Activated B cell treated with CpG ODN at 0.5 μM for 24 hours (primary cell): ENCODE results near the gene FBXW8. TPM values are rescaled to one million over a fixed set of nuclear protein-coding genes. Genes with fewer than 3 reads are reported as not detected.

Experiments
- ATAC-seq: fragments of 200-7000 bp; cut with Tn5 transposase; one replicate; pipeline ENCODE4 v1.10.0; 2021; ENCODE audit warnings: low read depth, mild to moderate bottlenecking, moderate library complexity
- CTCF ChIA-PET: fragments of 350-600 bp; sonication (Branson Sonifier 250); formaldehyde crosslinking; loops from one replicate; lab custom pipeline; 2021; ENCODE audit warnings: antibody characterized with exemption; lab: Charles Lee
- POLR2A ChIA-PET: fragments of 350-600 bp; sonication (Branson Sonifier 250); formaldehyde crosslinking; loops from one replicate; lab custom pipeline; 2021; ENCODE audit warnings: antibody characterized with exemption; lab: Charles Lee
- DNase-seq: peaks from one replicate; pipeline ENCODE4 v3.0.0; 2022
- H3K27ac Mint-ChIP-seq: one replicate; pipeline ENCODE4 v1.8.0; 2020; ENCODE audit warnings: mixed read lengths
- H3K27me3 Mint-ChIP-seq: one replicate; pipeline ENCODE4 v1.8.0; 2021; ENCODE audit warnings: mixed read lengths
- H3K36me3 Mint-ChIP-seq: one replicate; pipeline ENCODE4 v1.8.0; 2021; ENCODE audit warnings: low read depth, mixed read lengths
- H3K4me1 Mint-ChIP-seq: one replicate; pipeline ENCODE4 v1.8.0; 2021; ENCODE audit warnings: mixed read lengths
- H3K4me3 Mint-ChIP-seq: one replicate; pipeline ENCODE4 v1.8.0; 2020; ENCODE audit warnings: mild to moderate bottlenecking, mixed read lengths
- H3K9me3 Mint-ChIP-seq: one replicate; pipeline ENCODE4 v1.8.0; 2020; ENCODE audit warnings: mixed read lengths
- intact Hi-C: fragments of 100-400 bp; cut with micrococcal nuclease; formaldehyde crosslinking; loops from one replicate; pipeline ENCODE4 v1.15.1; 2024
- total RNA-seq: library from RNA; stranded (reverse); gene quantifications from 2 replicates; pipeline ENCODE4 v1.2.3, GENCODE V29; 2022
- TF ChIP-seq, protein P1 (sequence below): fragments of 200-600 bp; IDR thresholded peaks from one replicate; pipeline ENCODE4 v1.8.0; 2022; ENCODE audit warnings: antibody characterized with exemption, mild to moderate bottlenecking

Gene FBXW8
- total RNA-seq, 1 donor from 2014 or later: 17.6 TPM

DNA sequence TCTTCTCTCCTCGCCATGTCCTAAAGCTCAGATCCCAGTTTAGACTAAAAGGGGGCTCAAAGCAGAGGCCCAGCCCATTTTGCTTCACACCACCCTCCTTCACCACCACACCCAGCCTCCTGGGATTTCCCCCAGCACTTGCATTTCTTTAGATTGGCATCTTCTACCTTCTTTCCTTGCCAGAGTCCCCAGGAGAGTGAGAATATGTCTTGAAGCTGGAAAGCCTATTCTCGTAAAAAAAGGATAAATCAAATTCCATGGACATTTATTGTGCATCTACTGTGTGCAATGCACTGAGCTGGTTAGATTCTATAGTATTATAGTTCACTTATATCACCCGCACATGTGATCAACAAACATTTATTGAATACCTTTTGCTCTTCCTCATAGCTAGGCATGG, 10.2 kb downstream of the FBXW8 start:
- no peak overlapping the region for H3K4me3 Mint-ChIP-seq
- no peaks in the 10 kb centered on the region for H3K27me3 Mint-ChIP-seq
- DNase-seq (no peak), ATAC-seq (no peak)
- ChIA-PET POLR2A (interaction anchor here (0.8 to 2.6 kb wide), 2 partner anchors 10 to 624 kb away, joined by 9 read pairs; partner anchors contain the start of gene FBXW8), CTCF (interaction anchor here (0.7 kb wide), 1 partner anchor 40 kb away, joined by 3 read pairs; the partner anchor contains the start of gene HRK)
- peaks cover 3% of the 10 kb centered on the region for H3K36me3 Mint-ChIP-seq
- H3K27ac Mint-ChIP-seq: no peak overlapping the region
- intact Hi-C loops: no loop called here
- no peaks in the 10 kb centered on the region for H3K9me3 Mint-ChIP-seq
- H3K4me1 Mint-ChIP-seq: peaks cover 70% of the 10 kb centered on the region
- TF ChIP-seq, protein P1, sequence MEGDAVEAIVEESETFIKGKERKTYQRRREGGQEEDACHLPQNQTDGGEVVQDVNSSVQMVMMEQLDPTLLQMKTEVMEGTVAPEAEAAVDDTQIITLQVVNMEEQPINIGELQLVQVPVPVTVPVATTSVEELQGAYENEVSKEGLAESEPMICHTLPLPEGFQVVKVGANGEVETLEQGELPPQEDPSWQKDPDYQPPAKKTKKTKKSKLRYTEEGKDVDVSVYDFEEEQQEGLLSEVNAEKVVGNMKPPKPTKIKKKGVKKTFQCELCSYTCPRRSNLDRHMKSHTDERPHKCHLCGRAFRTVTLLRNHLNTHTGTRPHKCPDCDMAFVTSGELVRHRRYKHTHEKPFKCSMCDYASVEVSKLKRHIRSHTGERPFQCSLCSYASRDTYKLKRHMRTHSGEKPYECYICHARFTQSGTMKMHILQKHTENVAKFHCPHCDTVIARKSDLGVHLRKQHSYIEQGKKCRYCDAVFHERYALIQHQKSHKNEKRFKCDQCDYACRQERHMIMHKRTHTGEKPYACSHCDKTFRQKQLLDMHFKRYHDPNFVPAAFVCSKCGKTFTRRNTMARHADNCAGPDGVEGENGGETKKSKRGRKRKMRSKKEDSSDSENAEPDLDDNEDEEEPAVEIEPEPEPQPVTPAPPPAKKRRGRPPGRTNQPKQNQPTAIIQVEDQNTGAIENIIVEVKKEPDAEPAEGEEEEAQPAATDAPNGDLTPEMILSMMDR: no peak

DNA sequence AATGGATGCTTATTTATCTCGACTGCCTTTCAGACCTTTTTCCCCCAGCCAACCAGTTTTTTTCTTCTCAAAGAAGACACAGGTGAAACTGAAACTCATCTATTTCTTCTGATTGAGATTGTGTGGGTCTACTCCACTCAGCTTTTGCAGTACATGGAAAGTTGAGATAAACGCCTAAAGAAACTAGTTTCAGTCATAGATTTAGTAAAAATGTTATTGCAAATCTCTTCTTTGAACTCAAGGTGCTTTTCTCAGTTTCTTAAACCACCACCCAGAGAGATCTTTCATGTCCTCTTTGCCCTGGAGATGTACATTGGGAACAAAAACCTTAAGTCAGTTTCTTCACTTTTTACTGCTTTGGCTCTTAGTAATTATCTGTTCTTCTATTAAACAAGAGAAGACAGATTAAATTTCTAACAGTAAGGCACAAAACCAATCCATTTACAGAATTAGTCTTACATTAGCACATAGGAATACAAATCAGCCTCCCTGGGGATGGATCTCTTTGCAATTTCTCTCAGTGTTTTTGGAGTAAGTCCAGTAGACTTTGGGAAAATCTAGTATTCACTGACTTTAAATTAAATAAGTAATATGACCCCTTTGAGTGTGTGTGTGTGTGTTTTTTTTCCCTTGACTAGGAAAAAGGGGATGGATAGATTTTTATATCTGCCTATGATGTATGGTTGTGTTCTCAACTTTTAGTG, 11.6 kb downstream of the FBXW8 start:
- ChIA-PET POLR2A (no interaction called here), CTCF (no interaction called here)
- Mint-ChIP-seq H3K9me3 (no peaks in the 10 kb centered on the region), H3K27me3 (no peaks in the 10 kb centered on the region), H3K4me1 (peaks cover 62% of the 10 kb centered on the region), H3K36me3 (peaks cover 7% of the 10 kb centered on the region), H3K27ac (no peak overlapping the region), H3K4me3 (no peak overlapping the region)
- ATAC-seq: no peak
- intact Hi-C loops: no loop called here
- TF ChIP-seq, protein P1: no peak
- DNase-seq: no peak

DNA sequence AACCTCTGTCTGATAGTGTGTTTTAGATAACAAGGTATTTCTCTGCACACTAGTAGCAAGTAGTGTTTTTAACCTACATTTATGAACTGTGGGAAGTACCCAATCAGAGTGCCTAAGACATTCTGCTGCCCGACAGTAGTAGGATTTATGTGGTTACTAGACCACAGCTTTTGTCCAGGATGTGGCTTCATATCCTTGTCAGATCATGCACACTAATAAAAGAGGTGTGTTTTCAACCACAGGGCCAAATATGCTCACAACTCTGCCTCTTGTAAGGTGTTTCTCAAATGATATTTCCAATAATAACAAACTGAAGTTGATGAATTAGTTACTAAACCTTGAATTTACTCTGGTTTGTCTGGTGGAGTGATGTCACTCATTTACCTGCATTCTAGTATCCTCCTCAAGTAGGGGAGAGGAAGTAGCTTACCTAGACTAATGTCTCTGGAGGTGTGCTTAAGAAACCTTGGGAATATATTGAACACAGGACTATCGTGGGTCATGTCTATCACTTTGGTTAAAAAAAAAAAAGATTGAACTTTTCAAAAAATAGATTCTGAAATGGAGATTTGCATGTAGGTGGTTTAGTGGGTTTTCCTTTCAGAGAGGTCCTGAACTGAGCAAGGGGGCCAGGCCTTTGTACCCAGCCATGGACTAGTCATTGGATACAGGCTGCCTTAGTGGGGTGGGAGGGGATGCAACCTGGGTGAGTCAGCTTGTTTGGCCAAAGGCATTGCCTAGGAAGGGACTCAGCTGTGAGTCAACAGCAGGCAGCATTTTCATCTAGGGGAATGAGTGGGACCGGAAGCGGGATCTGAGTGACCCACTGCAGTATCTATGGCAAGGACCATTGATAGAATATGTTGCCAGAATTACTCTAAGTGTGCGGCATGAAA, 14.1 kb downstream of the FBXW8 start:
- Mint-ChIP-seq H3K4me1 (peaks cover 47% of the 10 kb centered on the region), H3K27me3 (no peaks in the 10 kb centered on the region), H3K27ac (no peak overlapping the region), H3K36me3 (peaks cover 24% of the 10 kb centered on the region), H3K9me3 (no peaks in the 10 kb centered on the region), H3K4me3 (peak overlapping the region; percentile 19)
- POLR2A ChIA-PET: no interaction called here
- DNase-seq (no peak), ATAC-seq (peak; percentile 66)
- intact Hi-C loops: no loop called here
- TF ChIP-seq, protein P1: no peak
- CTCF ChIA-PET: no interaction called here

DNA sequence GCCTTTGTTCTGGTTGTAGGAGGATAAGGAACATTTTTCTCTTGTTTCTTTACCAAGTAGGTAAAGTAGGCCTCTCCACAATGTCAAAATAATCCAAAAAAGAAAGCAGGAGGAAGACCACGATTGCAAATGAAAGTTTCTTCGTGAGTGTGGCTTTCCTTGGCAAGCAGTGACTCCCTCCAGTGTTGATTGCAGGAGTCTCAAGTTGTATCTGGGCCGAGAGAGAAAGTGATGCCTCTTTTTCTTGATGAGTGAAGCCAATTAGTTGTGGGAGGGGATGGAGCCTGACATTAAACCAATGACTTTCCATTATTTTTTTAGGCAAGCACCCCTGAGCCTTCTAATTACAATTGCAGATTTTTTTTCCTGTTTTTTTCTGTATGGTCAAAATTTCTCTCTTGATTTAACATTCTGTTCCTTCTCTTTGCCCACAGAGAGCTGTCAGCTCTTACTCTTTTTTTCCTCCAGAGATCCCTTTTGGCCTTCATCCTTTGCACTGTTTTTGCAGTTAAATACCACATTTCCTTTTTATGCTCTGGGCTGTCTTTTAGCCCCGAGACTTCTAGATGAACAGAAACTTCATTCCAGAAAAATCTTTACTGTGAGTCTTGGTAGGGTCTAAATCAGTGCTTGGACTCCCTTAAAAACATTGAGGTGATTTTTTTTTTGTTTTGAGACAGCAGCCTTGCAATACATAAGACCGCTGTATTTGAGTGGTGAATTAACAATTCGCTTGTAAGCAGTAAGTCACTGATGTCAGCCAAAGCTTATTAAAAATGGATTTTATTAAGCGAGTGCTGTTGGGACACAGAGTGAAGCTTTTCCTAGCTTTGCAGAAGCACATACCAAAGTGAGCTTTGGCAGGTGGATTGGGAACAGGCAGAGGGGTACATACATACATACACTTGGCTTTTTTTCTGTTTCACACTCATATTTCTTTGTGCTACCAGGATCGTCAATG, 15.8 kb downstream of the FBXW8 start:
- ATAC-seq: no peak
- ChIA-PET CTCF (no interaction called here), POLR2A (interaction anchor here (0.5 to 0.6 kb wide), 2 partner anchors 164 to 455 kb away, joined by 3 to 6 read pairs; no protein-coding TSS in a partner anchor)
- DNase-seq: no peak
- H3K4me3 Mint-ChIP-seq: no peak overlapping the region
- no peaks in the 10 kb centered on the region for H3K9me3 Mint-ChIP-seq
- H3K4me1 Mint-ChIP-seq: peaks cover 34% of the 10 kb centered on the region
- no peaks in the 10 kb centered on the region for H3K27me3 Mint-ChIP-seq
- intact Hi-C loops: no loop called here
- H3K27ac Mint-ChIP-seq: no peak overlapping the region
- H3K36me3 Mint-ChIP-seq: peaks cover 39% of the 10 kb centered on the region
- TF ChIP-seq, protein P1: no peak
